Peyer's patch (tissue), 4 donors: Measurements from ENCODE around the gene RING1.

ENCODE experiments used
- POLR2A ChIP-seq, 2 donors: fragments of 450-650 bp; IDR thresholded peaks; one replicate each; pipeline ENCODE4 v1.5.1; 2017; ENCODE audit warnings: antibody characterized with exemption in 2 of 2, mild to moderate bottlenecking in 2 of 2, moderate library complexity in 2 of 2
- TF ChIP-seq, protein P1 (sequence below), 6 experiments: fragments of 450-650 bp in 4 of 6; fragments of 200-600 bp in 2 of 6; sonication (generic) in 1 of 6; IDR thresholded peaks; one replicate each; pipeline ENCODE4 v1.5.1; 2017 to 2019; ENCODE audit warnings: antibody characterized with exemption in 6 of 6, mild to moderate bottlenecking in 3 of 6, moderate library complexity in 1 of 6

DNA sequence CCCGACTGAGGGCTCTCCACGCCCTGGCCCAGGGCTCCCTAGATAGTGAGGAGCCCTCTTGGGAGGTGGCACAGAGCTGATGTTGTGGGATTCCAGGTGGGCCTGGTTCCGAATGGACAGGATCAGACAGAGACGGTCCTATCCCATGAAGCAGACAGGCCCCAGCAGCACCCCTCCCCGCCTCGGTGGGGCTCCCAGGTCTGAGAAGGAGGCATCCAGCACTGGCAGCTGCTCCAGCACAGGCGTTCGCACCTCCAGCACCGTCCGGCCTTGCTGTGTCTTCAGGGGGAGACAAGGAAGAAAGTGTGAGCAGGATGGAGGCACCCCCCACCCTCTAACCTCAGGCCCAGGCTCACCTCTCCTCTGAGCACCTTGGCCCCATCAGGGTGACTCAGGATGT, 44.8 kb upstream of the RING1 start:
- TF ChIP-seq, protein P1, sequence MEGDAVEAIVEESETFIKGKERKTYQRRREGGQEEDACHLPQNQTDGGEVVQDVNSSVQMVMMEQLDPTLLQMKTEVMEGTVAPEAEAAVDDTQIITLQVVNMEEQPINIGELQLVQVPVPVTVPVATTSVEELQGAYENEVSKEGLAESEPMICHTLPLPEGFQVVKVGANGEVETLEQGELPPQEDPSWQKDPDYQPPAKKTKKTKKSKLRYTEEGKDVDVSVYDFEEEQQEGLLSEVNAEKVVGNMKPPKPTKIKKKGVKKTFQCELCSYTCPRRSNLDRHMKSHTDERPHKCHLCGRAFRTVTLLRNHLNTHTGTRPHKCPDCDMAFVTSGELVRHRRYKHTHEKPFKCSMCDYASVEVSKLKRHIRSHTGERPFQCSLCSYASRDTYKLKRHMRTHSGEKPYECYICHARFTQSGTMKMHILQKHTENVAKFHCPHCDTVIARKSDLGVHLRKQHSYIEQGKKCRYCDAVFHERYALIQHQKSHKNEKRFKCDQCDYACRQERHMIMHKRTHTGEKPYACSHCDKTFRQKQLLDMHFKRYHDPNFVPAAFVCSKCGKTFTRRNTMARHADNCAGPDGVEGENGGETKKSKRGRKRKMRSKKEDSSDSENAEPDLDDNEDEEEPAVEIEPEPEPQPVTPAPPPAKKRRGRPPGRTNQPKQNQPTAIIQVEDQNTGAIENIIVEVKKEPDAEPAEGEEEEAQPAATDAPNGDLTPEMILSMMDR (IDR thresholded peaks at IDR 0.05), result no peak
- TF ChIP-seq POLR2A (IDR thresholded peaks at IDR 0.05), result no peak
